Stimulated activated CD4-positive, alpha-beta T cell treated with anti-CD3 and anti-CD28 coated beads, Interleukin-1b, Interleukin-23, amount 100 ng/mL, for 1 hour (primary cell): Measurements from ENCODE around the gene CTNNA2.

Experiments
- DNase-seq, 2 donors: peaks; one replicate each; pipeline ENCODE4 v3.0.0-alpha.2; 2020; ENCODE audit warnings: low read depth in 2 of 2

The CTNNA2 gene

GRCh38 chr2:79711098-79711497 is 198.2 kb downstream of the CTNNA2 start:
- no peak for DNase-seq

- DNase-seq = no peak
Observed at GRCh38 chr2:79713131-79713785, 200.4 kb downstream of the CTNNA2 start.

GRCh38 chr2:79714283-79714682 is 201.4 kb downstream of the CTNNA2 start:
- DNase-seq = no peak

- no peak for DNase-seq
Observed at GRCh38 chr2:79715338-79715737, 202.5 kb downstream of the CTNNA2 start.

- no peak for DNase-seq
Observed at GRCh38 chr2:79716266-79716665, 203.4 kb downstream of the CTNNA2 start.

- no peak for DNase-seq
Observed at GRCh38 chr2:79717364-79718007, 204.6 kb downstream of the CTNNA2 start.

GRCh38 chr2:79721061-79721460 is 208.2 kb downstream of the CTNNA2 start:
- DNase-seq = no peak

GRCh38 chr2:79721966-79722365 is 209.1 kb downstream of the CTNNA2 start:
- DNase-seq = no peak

GRCh38 chr2:79723830-79724229 is 211.0 kb downstream of the CTNNA2 start:
- no peak for DNase-seq

- no peak for DNase-seq
Observed at GRCh38 chr2:79729532-79729931, 216.7 kb downstream of the CTNNA2 start.

GRCh38 chr2:79734518-79734917 is 221.7 kb downstream of the CTNNA2 start:
- no peak for DNase-seq

GRCh38 chr2:79740879-79741443 is 228.1 kb downstream of the CTNNA2 start:
- no peak for DNase-seq

GRCh38 chr2:79750321-79750720 is 237.5 kb downstream of the CTNNA2 start:
- DNase-seq = no peak

- no peak for DNase-seq
Observed at GRCh38 chr2:79757526-79757925, 244.7 kb downstream of the CTNNA2 start.

- no peak for DNase-seq
Observed at GRCh38 chr2:79758042-79758441, 245.2 kb downstream of the CTNNA2 start.

GRCh38 chr2:79758749-79759282 is 246.0 kb downstream of the CTNNA2 start:
- DNase-seq = no peak

GRCh38 chr2:79770926-79771325 is 258.1 kb downstream of the CTNNA2 start:
- no peak for DNase-seq

GRCh38 chr2:79771493-79771892 is 258.6 kb downstream of the CTNNA2 start:
- DNase-seq = no peak

- DNase-seq = no peak
Observed at GRCh38 chr2:79774016-79774415, 261.2 kb downstream of the CTNNA2 start.

- no peak for DNase-seq
Observed at GRCh38 chr2:79776461-79776860, 263.6 kb downstream of the CTNNA2 start.

- no peak for DNase-seq
Observed at GRCh38 chr2:79780781-79781180, 267.9 kb downstream of the CTNNA2 start.

- DNase-seq = no peak
Observed at GRCh38 chr2:79782576-79783452, 270.0 kb downstream of the CTNNA2 start.
